Dermis blood vessel endothelial cell (primary cell): ENCODE measurements around the gene ARSB. TPM values are rescaled to one million over a fixed set of nuclear protein-coding genes. Genes with fewer than 3 reads are reported as not detected.
A peak's percentile ranks its signal among the peaks of the same experiment; 100 is the strongest.

ENCODE experiments used
- DNase-seq: peaks from one replicate; pipeline ENCODE4 v3.0.0; 2010
- total RNA-seq: library from RNA; depleted of rRNA; stranded (reverse); fragments of >200 nt; gene quantifications from 2 replicates; pipeline ENCODE4 v1.2.3, GENCODE V29; 2014

Gene ARSB
- total RNA-seq, 1 donor from 2014 or later: 15.7 TPM

- DNase-seq: no peak
Measured at GRCh38 chr5:78830528-78831046, 154.5 kb downstream of the ARSB start.

- DNase-seq: no peak
Measured at GRCh38 chr5:78829811-78830527, 155.1 kb downstream of the ARSB start.

- no peak for DNase-seq
Measured at GRCh38 chr5:78827725-78828124, 157.4 kb downstream of the ARSB start.

- no peak for DNase-seq
Measured at GRCh38 chr5:78824831-78825281, 160.3 kb downstream of the ARSB start.

- DNase-seq: no peak
Measured at GRCh38 chr5:78823196-78823595, 161.9 kb downstream of the ARSB start.

- no peak for DNase-seq
Measured at GRCh38 chr5:78821536-78822021, 163.5 kb downstream of the ARSB start.

- no peak for DNase-seq
Measured at GRCh38 chr5:78819707-78820106, 165.4 kb downstream of the ARSB start.

- no peak for DNase-seq
Measured at GRCh38 chr5:78819166-78819565, 165.9 kb downstream of the ARSB start.

- DNase-seq: no peak
Measured at GRCh38 chr5:78816143-78816765, 168.9 kb downstream of the ARSB start.

GRCh38 chr5:78813906-78814530 lies 171.1 kb downstream of the ARSB start:
- no peak for DNase-seq

- no peak for DNase-seq
Measured at GRCh38 chr5:78813286-78813685, 171.8 kb downstream of the ARSB start.

GRCh38 chr5:78811866-78812265 lies 173.2 kb downstream of the ARSB start:
- DNase-seq: no peak

GRCh38 chr5:78811121-78811817 lies 173.8 kb downstream of the ARSB start:
- DNase-seq: peak; percentile 36

GRCh38 chr5:78810098-78810920 lies 174.8 kb downstream of the ARSB start:
- no peak for DNase-seq

- no peak for DNase-seq
Measured at GRCh38 chr5:78809444-78809843, 175.7 kb downstream of the ARSB start.

GRCh38 chr5:78808818-78809217 lies 176.3 kb downstream of the ARSB start:
- DNase-seq: no peak

GRCh38 chr5:78808380-78808779 lies 176.7 kb downstream of the ARSB start:
- peak; percentile 29 for DNase-seq

- peak; percentile 47 for DNase-seq
Measured at GRCh38 chr5:78806544-78806943, 178.6 kb downstream of the ARSB start.

- DNase-seq: no peak
Measured at GRCh38 chr5:78805474-78806124, 179.5 kb downstream of the ARSB start.

- DNase-seq: no peak
Measured at GRCh38 chr5:78804995-78805394, 180.1 kb downstream of the ARSB start.

- DNase-seq: no peak
Measured at GRCh38 chr5:78803941-78804340, 181.2 kb downstream of the ARSB start.
